HEK293 (cell line): ENCODE results near the gene FAM110A.

ENCODE experiments used
- CTCF ChIA-PET: fragments of 350-600 bp; formaldehyde crosslinking; extraction: SDS; loops from one replicate; lab custom pipeline; 2021; ENCODE audit warnings: antibody characterized with exemption; lab: Yijun Ruan, JAX
- POLR2A ChIA-PET: fragments of 300-600 bp; formaldehyde crosslinking; extraction: SDS; loops from one replicate; lab custom pipeline; 2020; ENCODE audit warnings: antibody characterized with exemption, inconsistent platforms; lab: Yijun Ruan, JAX
- H3K27ac ChIP-seq: fragments of 200-500 bp; sonication (Bioruptor generic); 2 replicates; pipeline ENCODE4 v1.5.1; 2014; ENCODE audit warnings: low read depth, low read length, control low read depth, inconsistent platforms; ENCODE audit errors: extremely low read depth
- H3K36me3 ChIP-seq, 2 experiments: fragments of 200-500 bp in 1 of 2; sonication (Bioruptor generic) in 1 of 2; 1 replicate in 1 of 2; 2 replicates in 1 of 2; pipeline ENCODE4 v1.5.1; 2014 to 2017; ENCODE audit warnings: inconsistent platforms in 2 of 2, low read length in 2 of 2; ENCODE audit not compliant: control insufficient read depth in 2 of 2, insufficient read depth in 1 of 2
- H3K4me1 ChIP-seq: fragments of 200-500 bp; sonication (Bioruptor generic); 2 replicates; pipeline ENCODE4 v1.5.1; 2014; ENCODE audit warnings: mild to moderate bottlenecking, low read length, inconsistent platforms; ENCODE audit not compliant: control insufficient read depth, insufficient read depth
- H3K4me3 ChIP-seq: 2 replicates; pipeline ENCODE4 v1.5.1; 2011; ENCODE audit warnings: low read depth, mild to moderate bottlenecking, control low read depth, low read length, moderate library complexity
- H3K9me3 ChIP-seq: fragments of 200-500 bp; sonication (Bioruptor generic); 2 replicates; pipeline ENCODE4 v1.5.1; 2014; ENCODE audit warnings: low read depth, low read length, inconsistent platforms; ENCODE audit not compliant: control insufficient read depth, insufficient read depth
- BCL11A ChIP-seq: fragments of 450-650 bp; formaldehyde crosslinking; IDR thresholded peaks from 2 replicates; pipeline ENCODE4 v1.5.1; 2016; ENCODE audit warnings: low read depth, missing biosample characterization, missing genetic modification characterization
- FEZF1 ChIP-seq: fragments of 450-650 bp; formaldehyde crosslinking; IDR thresholded peaks from 2 replicates; pipeline ENCODE4 v1.5.1; 2016; ENCODE audit warnings: missing biosample characterization, missing genetic modification characterization
- GLI4 ChIP-seq: fragments of 450-650 bp; formaldehyde crosslinking; IDR thresholded peaks from 2 replicates; pipeline ENCODE4 v1.5.1; 2016; ENCODE audit warnings: missing biosample characterization, missing genetic modification characterization
- KLF1 ChIP-seq: fragments of 450-650 bp; formaldehyde crosslinking; IDR thresholded peaks from 2 replicates; pipeline ENCODE4 v1.5.1; 2016; ENCODE audit warnings: missing biosample characterization, missing genetic modification characterization
- SCRT1 ChIP-seq: fragments of 450-650 bp; formaldehyde crosslinking; IDR thresholded peaks from 2 replicates; pipeline ENCODE4 v1.5.1; 2016; ENCODE audit warnings: missing biosample characterization, missing genetic modification characterization, borderline replicate concordance
- SETDB1 ChIP-seq: IDR thresholded peaks from one replicate; pipeline ENCODE4 v1.6.1; 2017; ENCODE audit warnings: mild to moderate bottlenecking, low read length, moderate library complexity, mixed read lengths; ENCODE audit not compliant: insufficient read length
- TRIM28 ChIP-seq: IDR thresholded peaks from 2 replicates; pipeline ENCODE4 v1.6.1; 2011; ENCODE audit warnings: low read length, control low read depth, borderline replicate concordance
- ZBTB17 ChIP-seq: fragments of 450-650 bp; formaldehyde crosslinking; IDR thresholded peaks from 2 replicates; pipeline ENCODE4 v1.5.1; 2016; ENCODE audit warnings: missing biosample characterization, missing genetic modification characterization
- ZBTB49 ChIP-seq: fragments of 450-650 bp; formaldehyde crosslinking; IDR thresholded peaks from 2 replicates; pipeline ENCODE4 v1.5.1; 2016; ENCODE audit warnings: missing biosample characterization, missing genetic modification characterization, low read depth
- ZFP37 ChIP-seq: fragments of 450-650 bp; formaldehyde crosslinking; IDR thresholded peaks from 2 replicates; pipeline ENCODE4 v1.5.1; 2016; ENCODE audit warnings: missing biosample characterization, missing genetic modification characterization
- ZNF16 ChIP-seq: fragments of 450-650 bp; formaldehyde crosslinking; IDR thresholded peaks from 2 replicates; pipeline ENCODE4 v1.5.1; 2016; ENCODE audit warnings: low read depth, missing biosample characterization, missing genetic modification characterization
- ZNF169 ChIP-seq: fragments of 450-650 bp; formaldehyde crosslinking; IDR thresholded peaks from 2 replicates; pipeline ENCODE4 v1.5.1; 2016; ENCODE audit warnings: missing biosample characterization, missing genetic modification characterization
- ZNF184 ChIP-seq: fragments of 450-650 bp; IDR thresholded peaks from 2 replicates; pipeline ENCODE4 v1.5.1; 2018; ENCODE audit warnings: missing biosample characterization, mild to moderate bottlenecking, missing genetic modification characterization
- ZNF214 ChIP-seq: fragments of 450-650 bp; formaldehyde crosslinking; IDR thresholded peaks from 2 replicates; pipeline ENCODE4 v1.5.1; 2017; ENCODE audit warnings: missing biosample characterization, mild to moderate bottlenecking, missing genetic modification characterization, borderline replicate concordance
- ZNF26 ChIP-seq: fragments of 450-650 bp; formaldehyde crosslinking; IDR thresholded peaks from 2 replicates; pipeline ENCODE4 v1.5.1; 2016; ENCODE audit warnings: missing biosample characterization, missing genetic modification characterization
- ZNF473 ChIP-seq: fragments of 450-650 bp; formaldehyde crosslinking; IDR thresholded peaks from 2 replicates; pipeline ENCODE4 v1.5.1; 2017; ENCODE audit warnings: missing biosample characterization, missing genetic modification characterization
- ZNF521 ChIP-seq: fragments of 450-650 bp; formaldehyde crosslinking; IDR thresholded peaks from 2 replicates; pipeline ENCODE4 v1.5.1; 2017; ENCODE audit warnings: missing biosample characterization, mild to moderate bottlenecking, missing genetic modification characterization
- ZNF548 ChIP-seq: fragments of 450-650 bp; formaldehyde crosslinking; IDR thresholded peaks from 2 replicates; pipeline ENCODE4 v1.5.1; 2016; ENCODE audit warnings: missing biosample characterization, missing genetic modification characterization
- ZNF571 ChIP-seq: fragments of 450-650 bp; formaldehyde crosslinking; IDR thresholded peaks from 2 replicates; pipeline ENCODE4 v1.5.0; 2017; ENCODE audit warnings: missing biosample characterization, missing genetic modification characterization
- TF ChIP-seq, protein P1 (sequence below): fragments of 450-650 bp; formaldehyde crosslinking; IDR thresholded peaks from 2 replicates; pipeline ENCODE4 v1.5.1; 2016; ENCODE audit warnings: missing biosample characterization, missing genetic modification characterization
- TF ChIP-seq, protein P2 (sequence below): fragments of 450-650 bp; formaldehyde crosslinking; IDR thresholded peaks from 2 replicates; pipeline ENCODE4 v1.5.1; 2016; ENCODE audit warnings: missing biosample characterization, missing genetic modification characterization
- TF ChIP-seq, protein P3 (sequence below): IDR thresholded peaks from 2 replicates; pipeline ENCODE4 v1.6.1; 2011; ENCODE audit warnings: mild to moderate bottlenecking, low read depth, low read length, borderline replicate concordance
- TF ChIP-seq, protein P4 (sequence below): sonication (generic); formaldehyde crosslinking; IDR thresholded peaks from 2 replicates; pipeline ENCODE4 v1.8.1; 2022; ENCODE audit warnings: mild to moderate bottlenecking, moderate library complexity, missing genetic modification reagents

Gene FAM110A

DNA sequence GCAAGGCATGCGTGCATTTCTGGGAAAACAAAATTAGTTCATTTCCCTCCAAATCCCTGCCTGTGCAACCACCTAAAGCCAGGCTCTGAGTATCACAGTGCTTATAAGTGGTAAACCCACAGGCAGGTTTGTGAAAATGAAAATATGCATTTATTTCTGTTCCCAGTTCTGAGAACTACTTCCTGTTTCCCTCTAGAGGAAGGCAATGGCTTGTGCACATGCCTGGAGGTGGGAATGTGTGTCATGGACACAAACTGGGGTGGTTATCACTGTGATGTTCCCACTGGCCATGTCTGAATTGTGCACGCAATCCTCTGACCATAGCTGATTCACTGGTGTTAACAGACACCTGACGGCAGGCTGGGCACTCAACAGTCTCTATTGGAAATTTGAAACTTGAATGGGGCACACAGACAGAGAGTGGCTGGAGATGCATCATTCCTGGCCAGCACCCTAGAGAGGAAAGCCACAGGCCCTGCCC, 26.3 kb downstream of the FAM110A start (continued):
- TF ChIP-seq ZNF473 (tag by site-specific recombination) (no peak), FEZF1 (tag by site-specific recombination) (no peak), GLI4 (tag by site-specific recombination) (no peak), ZNF214 (no peak)
- TF ChIP-seq, protein P1, sequence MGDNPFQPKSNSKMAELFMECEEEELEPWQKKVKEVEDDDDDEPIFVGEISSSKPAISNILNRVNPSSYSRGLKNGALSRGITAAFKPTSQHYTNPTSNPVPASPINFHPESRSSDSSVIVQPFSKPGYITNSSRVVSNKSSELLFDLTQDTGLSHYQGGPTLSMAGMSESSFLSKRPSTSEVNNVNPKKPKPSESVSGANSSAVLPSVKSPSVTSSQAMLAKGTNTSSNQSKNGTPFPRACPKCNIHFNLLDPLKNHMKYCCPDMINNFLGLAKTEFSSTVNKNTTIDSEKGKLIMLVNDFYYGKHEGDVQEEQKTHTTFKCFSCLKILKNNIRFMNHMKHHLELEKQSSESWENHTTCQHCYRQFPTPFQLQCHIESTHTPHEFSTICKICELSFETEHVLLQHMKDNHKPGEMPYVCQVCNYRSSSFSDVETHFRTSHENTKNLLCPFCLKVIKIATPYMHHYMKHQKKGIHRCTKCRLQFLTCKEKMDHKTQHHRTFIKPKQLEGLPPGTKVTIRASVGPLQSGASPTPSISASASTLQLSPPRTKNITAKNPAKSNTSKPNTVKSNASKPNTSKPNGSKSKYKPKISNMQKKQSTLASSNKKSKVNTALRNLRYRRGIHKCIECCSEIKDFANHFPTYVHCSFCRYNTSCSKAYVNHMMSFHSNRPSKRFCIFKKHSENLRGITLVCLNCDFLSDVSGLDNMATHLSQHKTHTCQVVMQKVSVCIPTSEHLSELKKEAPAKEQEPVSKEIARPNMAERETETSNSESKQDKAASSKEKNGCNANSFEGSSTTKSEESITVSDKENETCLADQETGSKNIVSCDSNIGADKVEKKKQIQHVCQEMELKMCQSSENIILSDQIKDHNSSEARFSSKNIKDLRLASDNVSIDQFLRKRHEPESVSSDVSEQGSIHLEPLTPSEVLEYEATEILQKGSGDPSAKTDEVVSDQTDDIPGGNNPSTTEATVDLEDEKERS (tag by site-specific recombination): no peak

DNA sequence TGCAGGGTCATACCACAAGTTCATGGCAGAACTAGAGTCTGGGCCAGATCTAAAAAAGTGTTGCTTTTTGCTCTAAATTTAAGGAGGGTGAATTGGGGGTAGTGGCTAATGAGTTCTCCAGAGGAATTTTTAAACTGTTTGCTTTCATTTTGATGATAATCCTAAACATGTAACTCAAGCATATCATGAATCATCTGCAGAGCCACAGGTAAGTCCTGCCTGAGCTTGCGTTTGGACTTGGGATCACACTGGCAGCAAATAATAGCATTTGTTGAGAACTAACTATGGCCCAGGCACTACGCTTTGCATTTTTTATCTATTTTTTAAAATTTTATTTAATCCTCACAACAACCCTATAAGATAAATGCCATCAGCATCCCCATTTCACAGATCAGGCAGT, 27.4 kb downstream of the FAM110A start:
- ChIA-PET POLR2A (no interaction called here), CTCF (no interaction called here)
- TF ChIP-seq ZFP37 (tag by site-specific recombination) (no peak), BCL11A (tag by site-specific recombination) (no peak), ZNF169 (no peak), ZBTB17 (tag by site-specific recombination) (no peak), TRIM28 (no peak), ZNF521 (tag by site-specific recombination) (no peak), SETDB1 (no peak), ZNF571 (tag by site-specific recombination) (no peak), KLF1 (no peak), ZNF548 (tag by site-specific recombination) (no peak)
- TF ChIP-seq, protein P2, sequence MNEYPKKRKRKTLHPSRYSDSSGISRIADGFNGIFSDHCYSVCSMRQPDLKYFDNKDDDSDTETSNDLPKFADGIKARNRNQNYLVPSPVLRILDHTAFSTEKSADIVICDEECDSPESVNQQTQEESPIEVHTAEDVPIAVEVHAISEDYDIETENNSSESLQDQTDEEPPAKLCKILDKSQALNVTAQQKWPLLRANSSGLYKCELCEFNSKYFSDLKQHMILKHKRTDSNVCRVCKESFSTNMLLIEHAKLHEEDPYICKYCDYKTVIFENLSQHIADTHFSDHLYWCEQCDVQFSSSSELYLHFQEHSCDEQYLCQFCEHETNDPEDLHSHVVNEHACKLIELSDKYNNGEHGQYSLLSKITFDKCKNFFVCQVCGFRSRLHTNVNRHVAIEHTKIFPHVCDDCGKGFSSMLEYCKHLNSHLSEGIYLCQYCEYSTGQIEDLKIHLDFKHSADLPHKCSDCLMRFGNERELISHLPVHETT (tag by site-specific recombination): no peak
- TF ChIP-seq, protein P3, sequence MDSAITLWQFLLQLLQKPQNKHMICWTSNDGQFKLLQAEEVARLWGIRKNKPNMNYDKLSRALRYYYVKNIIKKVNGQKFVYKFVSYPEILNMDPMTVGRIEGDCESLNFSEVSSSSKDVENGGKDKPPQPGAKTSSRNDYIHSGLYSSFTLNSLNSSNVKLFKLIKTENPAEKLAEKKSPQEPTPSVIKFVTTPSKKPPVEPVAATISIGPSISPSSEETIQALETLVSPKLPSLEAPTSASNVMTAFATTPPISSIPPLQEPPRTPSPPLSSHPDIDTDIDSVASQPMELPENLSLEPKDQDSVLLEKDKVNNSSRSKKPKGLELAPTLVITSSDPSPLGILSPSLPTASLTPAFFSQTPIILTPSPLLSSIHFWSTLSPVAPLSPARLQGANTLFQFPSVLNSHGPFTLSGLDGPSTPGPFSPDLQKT: no peak
- TF ChIP-seq, protein P4, sequence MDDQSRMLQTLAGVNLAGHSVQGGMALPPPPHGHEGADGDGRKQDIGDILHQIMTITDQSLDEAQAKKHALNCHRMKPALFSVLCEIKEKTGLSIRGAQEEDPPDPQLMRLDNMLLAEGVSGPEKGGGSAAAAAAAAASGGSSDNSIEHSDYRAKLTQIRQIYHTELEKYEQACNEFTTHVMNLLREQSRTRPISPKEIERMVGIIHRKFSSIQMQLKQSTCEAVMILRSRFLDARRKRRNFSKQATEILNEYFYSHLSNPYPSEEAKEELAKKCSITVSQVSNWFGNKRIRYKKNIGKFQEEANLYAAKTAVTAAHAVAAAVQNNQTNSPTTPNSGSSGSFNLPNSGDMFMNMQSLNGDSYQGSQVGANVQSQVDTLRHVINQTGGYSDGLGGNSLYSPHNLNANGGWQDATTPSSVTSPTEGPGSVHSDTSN (CRISPR knock-in tag): no peak

DNA sequence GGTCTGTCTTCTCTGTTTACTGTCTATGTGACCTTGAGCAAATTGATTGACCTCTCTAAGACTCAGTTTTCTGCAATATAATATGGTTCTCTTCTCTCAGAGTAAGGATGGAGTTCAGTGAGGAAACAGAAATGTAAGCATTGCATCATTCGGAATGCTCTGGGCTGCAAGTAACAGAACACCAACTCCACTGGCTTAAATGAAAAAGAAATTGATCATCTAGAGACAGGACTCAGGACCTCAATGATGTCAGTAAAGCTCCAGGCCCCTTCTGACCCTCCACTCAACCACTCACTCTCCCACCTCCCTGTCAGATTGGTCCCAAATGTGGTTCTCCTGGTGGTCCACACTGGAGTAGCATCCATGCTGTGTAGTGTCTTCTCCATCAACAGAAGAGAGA, 31.9 kb downstream of the FAM110A start:
- ChIA-PET POLR2A (no interaction called here), CTCF (no interaction called here)
- no peak for TF ChIP-seq ZBTB49 (tag by site-specific recombination)
- no peak for TF ChIP-seq ZNF26 (tag by site-specific recombination)
- TF ChIP-seq SCRT1 (tag by site-specific recombination): no peak
- TF ChIP-seq, protein P2 (tag by site-specific recombination): no peak
- no peak for TF ChIP-seq ZBTB17 (tag by site-specific recombination)
- TF ChIP-seq ZNF16 (tag by site-specific recombination): no peak
- no peak for TF ChIP-seq ZNF184
- Histone ChIP-seq H3K9me3 (no peaks in the 10 kb centered on the region), H3K4me1 (no peaks in the 10 kb centered on the region), H3K4me3 (no peak overlapping the region), H3K36me3 (no peaks in the 10 kb centered on the region), H3K27ac (no peak overlapping the region)

More for the DNA sequence above, 27.4 kb downstream of the FAM110A start:
- Histone ChIP-seq H3K4me1 (no peaks in the 10 kb centered on the region), H3K36me3 (no peaks in the 10 kb centered on the region), H3K4me3 (no peak overlapping the region), H3K9me3 (no peaks in the 10 kb centered on the region), H3K27ac (no peak overlapping the region)
